HG02943 (cell line): ENCODE measurements around the gene C15orf39.
"Not testable (repeated sequence)": the region's sequence is repeated elsewhere in the genome, so short reads cannot be mapped to it uniquely, and the experiment has no call there.

Experiments
- ATAC-seq: cut with Tn5 transposase; IDR thresholded peaks from one replicate; pipeline ENCODE4 v1.9.1; 2021; ENCODE audit warnings: mild to moderate bottlenecking, low read depth, moderate library complexity; ENCODE audit not compliant: unreplicated experiment

Gene C15orf39

GRCh38 chr15:75209289-75209676 lies 7.6 kb downstream of the C15orf39 start:
- no peak for ATAC-seq

DNA sequence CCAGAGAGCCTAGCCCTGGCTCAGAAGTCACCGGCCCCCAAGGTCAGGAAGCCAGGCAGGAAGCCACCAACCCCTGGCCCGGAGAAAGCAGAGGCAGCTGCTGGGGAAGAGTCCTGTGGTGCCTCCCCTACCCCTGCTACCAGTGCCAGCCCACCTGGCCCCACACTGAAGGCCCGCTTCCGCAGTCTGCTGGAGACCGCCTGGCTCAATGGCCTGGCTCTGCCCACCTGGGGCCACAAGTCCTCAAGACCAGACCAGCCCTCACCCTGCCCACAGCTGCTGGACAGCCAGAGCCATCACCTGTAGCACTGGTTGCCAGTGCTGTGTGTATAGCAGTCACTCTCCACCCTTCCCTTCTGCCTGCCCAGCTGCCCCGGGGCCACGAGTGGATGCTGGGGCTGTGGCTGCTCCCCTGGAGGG lies 9.1 kb downstream of the C15orf39 start:
- ATAC-seq: no peak

GRCh38 chr15:75211436-75212199 lies 9.9 kb downstream of the C15orf39 start:
- ATAC-seq: no peak

GRCh38 chr15:75212200-75212858 lies 10.6 kb downstream of the C15orf39 start:
- ATAC-seq: no peak

DNA sequence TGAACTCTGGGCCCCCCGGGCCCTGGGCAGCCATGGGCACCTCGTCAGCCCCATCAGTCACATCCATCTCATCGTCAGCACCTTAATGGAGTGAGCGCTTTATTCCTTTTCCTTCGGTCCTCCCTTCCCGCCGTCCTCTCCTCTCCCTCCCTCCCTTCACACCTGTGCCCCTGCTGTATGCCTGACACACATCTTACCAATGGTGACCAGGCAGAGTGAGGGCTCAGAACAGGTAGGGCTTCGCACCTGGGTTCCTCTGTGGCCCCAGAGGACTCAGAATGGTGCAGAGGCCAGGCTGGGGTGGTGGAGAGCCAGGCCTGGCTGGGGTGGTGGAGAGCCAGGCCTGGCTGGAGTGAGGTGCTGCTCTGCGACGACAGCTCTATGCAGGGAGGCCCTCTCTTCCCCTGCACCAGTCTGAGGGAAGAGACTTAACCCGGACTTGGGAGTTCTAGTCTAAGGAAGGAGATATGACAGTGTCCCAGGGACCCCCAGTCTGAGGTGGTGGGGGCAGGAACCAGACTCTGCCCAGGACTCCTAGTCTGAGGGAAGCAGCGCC lies 11.6 kb downstream of the C15orf39 start:
- ATAC-seq: no peak

GRCh38 chr15:75213768-75214221 lies 12.1 kb downstream of the C15orf39 start:
- ATAC-seq: no peak

GRCh38 chr15:75214293-75215096 lies 12.8 kb downstream of the C15orf39 start:
- no peak for ATAC-seq

- no peak for ATAC-seq
Observed at GRCh38 chr15:75215107-75216004, 13.7 kb downstream of the C15orf39 start.

- no peak for ATAC-seq
Observed at GRCh38 chr15:75217012-75217411, 15.3 kb downstream of the C15orf39 start.

DNA sequence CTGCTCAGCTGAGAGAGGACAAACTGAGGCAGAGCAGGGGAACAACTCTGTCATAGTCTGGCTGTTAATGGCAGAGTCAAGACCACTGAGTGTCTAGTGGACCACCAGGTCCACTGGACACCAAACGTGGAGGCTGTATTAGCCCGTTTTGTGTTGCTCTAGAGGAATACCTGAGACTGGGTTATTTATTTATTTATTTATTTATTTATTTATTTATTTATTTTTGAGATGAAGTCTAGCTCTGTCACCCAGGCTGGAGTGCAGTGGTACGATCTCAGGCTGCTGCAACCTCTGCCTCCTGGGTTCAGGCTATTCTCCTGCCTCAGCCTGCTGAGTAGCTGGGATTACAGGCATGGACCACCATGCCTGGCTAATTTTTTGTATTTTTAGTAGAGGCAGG lies 15.9 kb downstream of the C15orf39 start:
- not testable (repeated sequence) for ATAC-seq

- ATAC-seq: not testable (repeated sequence)
Observed at GRCh38 chr15:75219507-75219929, 17.8 kb downstream of the C15orf39 start.

GRCh38 chr15:75223688-75224087 lies 22.0 kb downstream of the C15orf39 start:
- ATAC-seq: no peak

DNA sequence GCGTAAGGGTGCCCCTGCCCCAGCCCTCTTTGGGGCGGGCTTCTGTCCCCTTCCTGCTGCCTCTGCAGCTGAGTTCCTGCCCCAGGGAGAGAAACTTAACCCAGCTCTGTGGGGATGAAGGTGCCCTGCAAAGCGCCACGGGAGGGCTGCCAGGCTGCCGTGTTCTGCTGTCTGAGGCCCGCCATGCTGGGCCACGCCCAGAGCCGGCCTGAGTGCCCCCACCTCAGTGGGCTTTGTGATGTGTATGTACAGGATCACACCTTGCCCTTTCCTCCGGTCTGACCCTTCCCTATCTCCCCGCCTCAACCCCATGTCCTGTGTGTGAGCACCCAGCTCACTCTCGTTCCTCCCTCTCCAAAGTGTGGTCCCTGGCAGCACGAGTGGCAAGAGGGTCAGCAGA lies 22.6 kb downstream of the C15orf39 start:
- no peak for ATAC-seq

- ATAC-seq: not testable (repeated sequence)
Observed at GRCh38 chr15:75225102-75225836, 23.6 kb downstream of the C15orf39 start.

DNA sequence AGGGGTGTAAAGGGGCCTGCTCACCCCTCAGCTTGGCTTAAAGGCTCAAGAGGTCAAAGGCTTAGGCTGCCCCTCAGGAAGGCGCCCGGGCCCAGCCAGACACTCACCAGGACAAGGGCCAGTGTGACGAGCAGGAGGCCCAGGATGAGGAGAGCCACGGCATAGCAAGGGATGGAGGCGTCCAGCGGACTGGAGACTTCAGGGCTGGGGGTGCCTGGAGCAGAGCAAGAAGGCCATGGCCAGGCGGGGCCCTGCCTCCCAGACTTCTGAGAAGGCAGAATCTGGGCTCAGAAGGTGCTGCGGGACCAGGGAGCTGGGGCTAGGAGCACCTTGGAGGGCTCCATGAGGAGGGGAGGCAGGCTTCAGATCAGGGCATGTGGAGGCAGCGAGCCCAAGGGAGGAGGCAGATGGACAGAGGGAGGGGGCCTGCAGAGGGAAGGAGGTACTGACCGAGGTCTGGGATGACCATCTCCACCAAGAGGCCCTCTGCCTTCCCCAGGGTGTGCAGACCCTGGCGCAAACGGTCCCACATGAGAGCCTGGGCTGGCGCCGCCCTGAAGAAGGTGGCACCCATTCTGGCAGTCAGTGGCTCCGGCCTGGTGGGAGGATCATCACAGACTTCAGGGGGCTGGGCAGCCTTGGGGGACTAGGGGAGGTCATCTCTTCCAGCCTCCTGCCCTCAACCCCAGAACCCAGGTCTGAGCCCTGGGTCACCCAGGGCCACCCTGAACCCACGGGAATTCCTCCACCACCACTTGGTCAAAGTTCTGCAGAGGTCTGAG lies 24.5 kb downstream of the C15orf39 start:
- no peak for ATAC-seq

DNA sequence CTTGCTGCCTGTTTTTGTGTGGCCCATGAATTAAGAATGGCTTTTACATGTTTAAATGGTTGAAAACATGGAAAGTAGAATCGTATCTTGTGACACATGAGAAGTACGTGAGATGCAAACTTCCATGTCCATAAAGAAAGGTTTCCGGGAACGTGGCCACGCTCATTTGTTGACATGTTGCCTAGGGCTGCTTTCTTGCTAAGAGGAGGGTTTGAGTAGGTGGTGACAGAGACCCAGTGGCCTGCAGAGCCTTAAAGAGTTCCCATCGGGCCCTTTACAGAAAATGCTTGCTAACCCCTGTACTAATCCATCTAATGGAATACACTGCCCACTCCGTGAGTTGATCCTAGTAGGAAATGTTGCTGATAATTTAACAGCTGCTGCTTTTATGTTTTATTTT lies 25.4 kb downstream of the C15orf39 start:
- ATAC-seq: not testable (repeated sequence)

- ATAC-seq: no peak
Observed at GRCh38 chr15:75227663-75228280, 26.1 kb downstream of the C15orf39 start.

- ATAC-seq: no peak
Observed at GRCh38 chr15:75228787-75229186, 27.1 kb downstream of the C15orf39 start.
